A549 (cell line): ENCODE results near the gene NR1D1. TPM values are rescaled to one million over a fixed set of nuclear protein-coding genes. Genes with fewer than 3 reads are reported as not detected.
A peak's percentile ranks its signal among the peaks of the same experiment; 100 is the strongest.

ENCODE experiments used
- ATAC-seq, 2 experiments: fragments of 200-7000 bp in 1 of 2; fragments of >200 bp in 1 of 2; cut with Nextera tagmentation in 1 of 2; cut with Tn5 transposase in 1 of 2; 3 replicates each; pipeline versions ENCODE4 v1.8.0 to v1.9.1; 2018 to 2020; ENCODE audit warnings: mild to moderate bottlenecking in 1 of 2, moderate library complexity in 1 of 2
- CTCF ChIA-PET: fragments of 300-600 bp; sonication (Branson Sonifier 250); formaldehyde crosslinking; extraction: SDS; loops from one replicate; lab custom pipeline; 2021; ENCODE audit warnings: antibody characterized with exemption, inconsistent platforms; lab: Yijun Ruan, JAX
- POLR2A ChIA-PET: fragments of 350-600 bp; formaldehyde crosslinking; extraction: SDS; loops from one replicate; lab custom pipeline; 2021; ENCODE audit warnings: antibody characterized with exemption, inconsistent platforms; lab: Yijun Ruan, JAX
- DNase-seq, 2 experiments: peaks; one replicate each; pipeline versions ENCODE4 v3.0.0 to v3.0.0-alpha.2; 2011 to 2016; ENCODE audit warnings: low read depth in 1 of 2, low spot score in 1 of 2
- FAIRE-seq: peaks from 2 replicates; lab custom pipeline; 2011; peaks lifted over from hg19 to GRCh38; lab: Jason Lieb, UNC
- H3K27ac ChIP-seq, 2 experiments: fragments of >200 bp; sonication (Bioruptor Twin); formaldehyde crosslinking; 3 replicates each; pipeline ENCODE4 v1.5.1; 2016 to 2017
- H3K4me1 ChIP-seq: fragments of >200 bp; sonication (Bioruptor Twin); formaldehyde crosslinking; 3 replicates; pipeline ENCODE4 v1.6.1; 2016
- H3K4me2 ChIP-seq: fragments of >200 bp; sonication (Bioruptor Twin); formaldehyde crosslinking; 3 replicates; pipeline ENCODE4 v1.6.1; 2016
- H3K4me3 ChIP-seq: fragments of >200 bp; sonication (Bioruptor Twin); formaldehyde crosslinking; 3 replicates; pipeline ENCODE4 v1.5.1; 2016
- H3K9me3 ChIP-seq: fragments of >200 bp; sonication (Bioruptor Twin); formaldehyde crosslinking; 3 replicates; pipeline ENCODE4 v1.6.1; 2016
- EHMT2 ChIP-seq: fragments of 200-600 bp; sonication (generic); IDR thresholded peaks from 2 replicates; pipeline ENCODE4 v1.6.1; 2016; ENCODE audit warnings: antibody characterized with exemption, low read depth, mild to moderate bottlenecking, moderate library complexity
- FOSL2 ChIP-seq, 2 experiments: fragments of 450-650 bp in 1 of 2; fragments of >200 bp in 1 of 2; sonication (Bioruptor Twin) in 1 of 2; formaldehyde crosslinking; IDR thresholded peaks; 2 replicates each; pipeline versions ENCODE4 v1.5.0 to v1.6.1; 2016 to 2020; ENCODE audit warnings: mild to moderate bottlenecking in 1 of 2, moderate library complexity in 1 of 2
- HEYL ChIP-seq: fragments of 250-450 bp; sonication (Bioruptor Pico); IDR thresholded peaks from 2 replicates; pipeline ENCODE4 v1.8.0; 2021; ENCODE audit warnings: mild to moderate bottlenecking, moderate library complexity
- HOXB5 ChIP-seq: fragments of 250-450 bp; sonication (Bioruptor Pico); IDR thresholded peaks from 2 replicates; pipeline ENCODE4 v1.5.0; 2020; ENCODE audit warnings: mild to moderate bottlenecking, moderate library complexity
- KDM1A ChIP-seq: fragments of 200-600 bp; sonication (generic); IDR thresholded peaks from 2 replicates; pipeline ENCODE4 v1.6.1; 2016; ENCODE audit warnings: low read depth, mild to moderate bottlenecking
- KDM5A ChIP-seq: fragments of 200-600 bp; sonication (generic); IDR thresholded peaks from 2 replicates; pipeline ENCODE4 v1.6.1; 2016; ENCODE audit warnings: antibody characterized with exemption, mild to moderate bottlenecking
- MAZ ChIP-seq: fragments of 150-350 bp; IDR thresholded peaks from 2 replicates; pipeline ENCODE4 v1.6.1; 2014; ENCODE audit warnings: antibody characterized with exemption, low read depth, low read length, borderline replicate concordance
- NFE2L2 ChIP-seq: fragments of 150-350 bp; conservative IDR thresholded peaks from 2 replicates; pipeline ENCODE4 v1.6.1; 2014; ENCODE audit warnings: low read length
- NPAS2 ChIP-seq: fragments of 250-450 bp; sonication (Bioruptor Pico); IDR thresholded peaks from 2 replicates; pipeline ENCODE4 v1.8.0; 2022; ENCODE audit warnings: mild to moderate bottlenecking, moderate library complexity, borderline replicate concordance
- PHF8 ChIP-seq: fragments of 200-600 bp; sonication (generic); IDR thresholded peaks from 2 replicates; pipeline ENCODE4 v1.6.1; 2016; ENCODE audit warnings: low read depth, mild to moderate bottlenecking, antibody characterized with exemption, moderate library complexity, borderline replicate concordance
- RCOR1 ChIP-seq: fragments of 150-350 bp; IDR thresholded peaks from 2 replicates; pipeline ENCODE4 v1.6.1; 2014; ENCODE audit warnings: antibody characterized with exemption, low read length, low read depth
- RFX5 ChIP-seq: fragments of 450-650 bp; IDR thresholded peaks from 2 replicates; pipeline ENCODE4 v1.7.1; 2014; ENCODE audit warnings: antibody characterized with exemption, mild to moderate bottlenecking, moderate library complexity
- SMC3 ChIP-seq: fragments of >200 bp; sonication (Bioruptor Twin); formaldehyde crosslinking; IDR thresholded peaks from 3 replicates; pipeline ENCODE4 v1.6.1; 2018; ENCODE audit warnings: inconsistent platforms
- TFCP2L1 ChIP-seq: fragments of 250-450 bp; sonication (Bioruptor Pico); IDR thresholded peaks from 2 replicates; pipeline ENCODE4 v1.5.0; 2021; ENCODE audit warnings: mild to moderate bottlenecking
- ZFP36 ChIP-seq: fragments of 450-650 bp; IDR thresholded peaks from 2 replicates; pipeline ENCODE4 v1.6.1; 2014; ENCODE audit warnings: borderline replicate concordance; ENCODE audit not compliant: partially characterized antibody
- WGBS: methylation state at CpG from one replicate; pipeline ENCODE4 v1.1.6; 2017; ENCODE audit errors: missing lambda C conversion rate; 5-methylcytosine and 5-hydroxymethylcytosine counted together
- polyA plus RNA-seq, 4 experiments: library from polyadenylated mRNA; depleted of rRNA in 3 of 4; stranded (reverse); fragments of >200 nt; fragmentation: RNase III in 1 of 4; extraction: RNeasy Plus Mini Kit Qiagen cat#74134 plus additional on column Dnase treatment in 1 of 4; gene quantifications; 2 replicates in 3 of 4; 3 replicates in 1 of 4; pipeline ENCODE4 v1.2.3, GENCODE V29; 2011 to 2017
- TF ChIP-seq, protein P1 (sequence below): IDR thresholded peaks from 2 replicates; pipeline ENCODE4 v1.6.1; 2012; ENCODE audit warnings: low read depth, borderline replicate concordance
- TF ChIP-seq, protein P2 (sequence below): fragments of 250-450 bp; sonication (Bioruptor Pico); IDR thresholded peaks from 2 replicates; pipeline ENCODE4 v1.5.0; 2020; ENCODE audit warnings: low read depth, mild to moderate bottlenecking, moderate library complexity
- TF ChIP-seq, protein P3 (sequence below): fragments of >200 bp; sonication (Bioruptor Twin); formaldehyde crosslinking; IDR thresholded peaks from 3 replicates; pipeline ENCODE4 v1.5.1; 2016
- TF ChIP-seq, protein P4 (sequence below): fragments of 250-450 bp; sonication (Bioruptor Pico); IDR thresholded peaks from 2 replicates; pipeline ENCODE4 v1.5.0; 2021; ENCODE audit warnings: mild to moderate bottlenecking, moderate library complexity, borderline replicate concordance

NR1D1 gene
- polyA plus RNA-seq, 2 of the 4 experiments (the other 2 are of a cell fraction), result 1.2 to 4.4 TPM

DNA sequence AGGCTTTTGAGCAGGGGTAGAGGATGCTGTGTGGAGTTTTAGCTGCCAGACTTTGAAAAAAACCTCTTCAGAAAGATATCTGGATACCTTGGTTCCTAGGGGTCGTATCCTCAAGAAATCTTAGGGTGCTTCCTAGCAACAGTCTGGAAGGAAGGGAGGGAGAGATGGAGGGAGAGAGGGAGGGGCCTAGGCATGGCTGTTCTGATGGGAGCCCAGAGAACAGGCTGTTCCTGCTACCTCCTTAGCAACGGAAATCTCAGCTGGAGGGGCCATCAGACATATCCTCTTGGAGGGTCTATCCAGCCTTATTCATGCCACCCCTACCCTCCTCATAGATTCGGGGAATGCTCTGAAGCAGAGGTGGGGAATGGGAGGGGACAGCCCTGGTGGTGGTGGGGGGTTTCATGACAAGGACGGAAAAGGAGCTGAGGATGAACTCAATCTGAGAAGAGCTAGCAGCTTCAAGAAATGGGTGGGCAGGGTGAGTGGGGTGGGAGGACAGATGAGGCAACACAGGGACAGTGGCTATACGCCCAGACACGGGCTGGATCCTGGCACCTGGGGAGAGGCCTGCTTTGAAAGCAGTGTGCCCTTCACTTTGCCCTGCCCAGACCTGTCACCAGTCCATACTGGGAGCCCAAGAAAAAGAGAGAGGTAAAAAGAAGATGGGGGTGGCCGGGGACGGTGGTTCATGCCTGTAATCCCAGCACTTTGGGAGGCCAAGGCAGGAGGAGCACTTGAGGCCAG is 40.5 kb downstream of the NR1D1 start:
- 69% methylated on average over 8 of the region's 8 CpGs for WGBS
- POLR2A ChIA-PET, result interaction anchor here (0.7 to 1.1 kb wide), 2 partner anchors 12 to 80 kb away, joined by 3 read pairs; partner anchors contain the start of gene CASC3

DNA sequence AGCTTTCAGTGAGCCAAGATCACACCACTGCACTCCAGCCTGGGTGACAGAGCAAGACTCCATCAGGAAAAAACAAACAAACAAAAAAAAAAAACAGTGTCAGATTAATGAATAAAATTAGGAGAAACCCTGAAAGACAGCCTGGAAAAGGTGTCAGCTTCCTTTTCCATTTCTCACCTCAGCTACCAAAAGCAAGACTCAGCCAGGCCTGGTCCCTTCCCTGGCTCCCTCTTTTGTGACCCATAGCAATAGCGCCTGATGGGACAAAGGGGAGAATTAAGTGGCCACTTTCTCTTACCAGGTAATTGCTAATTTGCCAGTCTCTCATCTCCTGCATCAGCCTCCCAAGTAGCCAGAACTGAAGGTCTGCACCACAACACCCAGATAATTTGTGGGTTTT is 41.5 kb downstream of the NR1D1 start:
- 86% methylated on average over 1 of the region's 1 CpG for WGBS
- DNase-seq (no peak), ATAC-seq (no peak), FAIRE-seq (no peak)
- no peak overlapping the region for H3K27ac ChIP-seq
- H3K9me3 ChIP-seq, result no peaks in the 10 kb centered on the region
- POLR2A ChIA-PET, result interaction anchor here (0.5 kb wide), 1 partner anchor 207 kb away, joined by 3 read pairs; no protein-coding TSS in a partner anchor
- H3K4me1 ChIP-seq, result peaks cover 14% of the 10 kb centered on the region
- CTCF ChIA-PET, result interaction anchor here (0.6 to 34.4 kb wide), 12 partner anchors 13 to 754 kb away, joined by 3 to 919 read pairs (median 4); no protein-coding TSS in a partner anchor
- no peak overlapping the region for H3K4me3 ChIP-seq
- no peak for TF ChIP-seq MAZ
- TF ChIP-seq, protein P1, sequence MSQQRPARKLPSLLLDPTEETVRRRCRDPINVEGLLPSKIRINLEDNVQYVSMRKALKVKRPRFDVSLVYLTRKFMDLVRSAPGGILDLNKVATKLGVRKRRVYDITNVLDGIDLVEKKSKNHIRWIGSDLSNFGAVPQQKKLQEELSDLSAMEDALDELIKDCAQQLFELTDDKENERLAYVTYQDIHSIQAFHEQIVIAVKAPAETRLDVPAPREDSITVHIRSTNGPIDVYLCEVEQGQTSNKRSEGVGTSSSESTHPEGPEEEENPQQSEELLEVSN, result no peak
- TF ChIP-seq PHF8, result no peak
- no peak for TF ChIP-seq NFE2L2
- TF ChIP-seq HOXB5, result no peak
- no peak for TF ChIP-seq KDM1A
- no peak for TF ChIP-seq KDM5A
- TF ChIP-seq FOSL2 (IDR thresholded peaks at IDR 0.05), result no peak
- TF ChIP-seq FOSL2 (CRISPR knock-in tag; IDR thresholded peaks at IDR 0.05), result no peak
- no peak overlapping the region for H3K4me2 ChIP-seq

More for the DNA sequence above, 40.5 kb downstream of the NR1D1 start:
- FAIRE-seq, result no peak
- H3K27ac ChIP-seq, result 0 out of 6 replicates have a peak overlapping the region, but pooled peaks of 1 of the 2 experiments have one; percentile 3
- TF ChIP-seq ZFP36, result no peak
- TF ChIP-seq TFCP2L1, result no peak
- no peak for TF ChIP-seq NFE2L2
- CTCF ChIA-PET, result interaction anchor here (0.7 to 34.4 kb wide), 16 partner anchors 9 to 177 kb away, joined by 3 to 919 read pairs (median 5); partner anchors contain the start of gene CSF3
- H3K4me2 ChIP-seq, result no peak overlapping the region
- no peak for ATAC-seq
- DNase-seq, result no peak
- H3K9me3 ChIP-seq, result no peaks in the 10 kb centered on the region
- peaks cover 21% of the 10 kb centered on the region for H3K4me1 ChIP-seq
- no peak overlapping the region for H3K4me3 ChIP-seq

DNA sequence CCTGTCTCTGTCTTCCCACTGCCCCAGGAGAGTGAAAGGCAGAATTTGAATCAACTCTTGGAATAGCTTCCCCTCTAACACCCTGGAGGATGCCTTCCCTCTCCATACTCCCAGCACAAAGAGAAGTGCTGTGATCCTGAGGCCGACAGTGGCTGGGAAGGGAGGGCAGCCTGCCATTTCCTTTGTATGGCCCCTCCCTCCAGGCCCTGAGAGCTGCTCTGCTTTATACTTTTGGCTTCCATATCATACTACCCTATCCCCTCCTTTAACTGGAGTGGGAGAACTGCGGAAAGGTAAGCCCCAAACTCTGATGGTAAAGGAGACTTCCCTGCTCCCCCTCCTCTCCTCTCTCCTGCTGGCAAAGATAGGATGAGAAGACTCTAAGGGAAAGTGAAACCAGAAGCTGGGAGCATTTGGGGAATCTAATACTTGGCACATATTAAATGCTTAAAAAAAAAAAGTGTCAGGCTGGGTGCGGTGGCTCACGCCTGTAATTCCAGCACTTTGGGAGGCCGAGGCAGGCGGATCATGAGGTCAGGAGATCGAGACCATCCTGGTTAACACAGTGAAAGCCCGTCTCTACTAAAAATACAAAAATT is 42.1 kb downstream of the NR1D1 start:
- Histone ChIP-seq H3K4me1 (peaks cover 13% of the 10 kb centered on the region), H3K27ac (0 out of 6 replicates have a peak overlapping the region, but pooled peaks of 1 of the 2 experiments have one; percentile 4), H3K4me3 (no peak overlapping the region), H3K4me2 (no peak overlapping the region), H3K9me3 (no peaks in the 10 kb centered on the region)
- FAIRE-seq (no peak), ATAC-seq (no peak), DNase-seq (no peak)
- ChIA-PET CTCF (interaction anchor here (0.6 to 34.4 kb wide), 14 partner anchors 19 to 755 kb away, joined by 3 to 919 read pairs (median 4); partner anchors contain the start of gene PSMD3), POLR2A (interaction anchor here (0.5 kb wide), 1 partner anchor 208 kb away, joined by 3 read pairs; no protein-coding TSS in a partner anchor)
- no peak for TF ChIP-seq SMC3
- TF ChIP-seq KDM1A, result no peak
- TF ChIP-seq, protein P2, sequence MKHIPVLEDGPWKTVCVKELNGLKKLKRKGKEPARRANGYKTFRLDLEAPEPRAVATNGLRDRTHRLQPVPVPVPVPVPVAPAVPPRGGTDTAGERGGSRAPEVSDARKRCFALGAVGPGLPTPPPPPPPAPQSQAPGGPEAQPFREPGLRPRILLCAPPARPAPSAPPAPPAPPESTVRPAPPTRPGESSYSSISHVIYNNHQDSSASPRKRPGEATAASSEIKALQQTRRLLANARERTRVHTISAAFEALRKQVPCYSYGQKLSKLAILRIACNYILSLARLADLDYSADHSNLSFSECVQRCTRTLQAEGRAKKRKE (CRISPR knock-in tag), result no peak
- no peak for TF ChIP-seq MAZ
- WGBS, result 72% methylated on average over 8 of the region's 8 CpGs

DNA sequence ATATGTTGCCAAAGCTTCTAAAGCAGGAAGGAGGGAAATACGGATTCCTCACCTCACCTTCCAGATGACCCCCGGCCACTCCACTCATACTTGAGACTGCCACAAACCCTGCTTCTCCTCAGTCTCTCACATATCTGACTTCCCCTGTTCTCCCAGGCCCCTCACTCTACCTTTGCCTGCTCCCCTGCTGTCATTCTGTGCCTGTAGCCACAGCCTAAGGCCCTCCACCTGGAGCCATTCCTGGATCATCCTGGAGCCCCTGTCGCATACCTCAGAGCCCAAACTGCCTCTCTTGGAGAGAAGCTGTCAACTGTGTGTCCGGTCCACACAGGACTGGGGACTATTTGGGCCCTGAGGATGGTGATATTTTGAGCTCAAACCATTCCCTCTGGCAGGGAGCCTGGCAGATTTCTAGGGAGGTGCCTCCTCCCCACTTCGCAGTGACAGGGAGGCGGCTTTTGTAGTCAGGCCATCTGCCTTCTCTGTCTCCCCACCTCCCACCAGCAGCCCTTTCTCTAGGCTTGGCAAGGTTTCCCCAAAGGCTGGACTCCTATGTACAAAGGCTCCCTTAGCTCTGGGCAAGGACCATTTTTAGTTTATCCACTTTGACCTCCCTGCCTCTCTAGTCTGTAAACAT is 43.9 kb downstream of the NR1D1 start:
- ATAC-seq (no peak), FAIRE-seq (no peak), DNase-seq (no peak)
- Histone ChIP-seq H3K4me1 (peaks cover 12% of the 10 kb centered on the region), H3K4me3 (no peak overlapping the region), H3K27ac (no peak overlapping the region), H3K4me2 (no peak overlapping the region), H3K9me3 (no peaks in the 10 kb centered on the region)
- WGBS, result 73% methylated on average over 6 of the region's 6 CpGs
- CTCF ChIA-PET, result interaction anchor here (0.9 to 34.4 kb wide), 6 partner anchors 21 to 57 kb away, joined by 3 to 919 read pairs (median 20); no protein-coding TSS in a partner anchor
- POLR2A ChIA-PET, result no interaction called here
- TF ChIP-seq RCOR1, result no peak
- TF ChIP-seq, protein P3, sequence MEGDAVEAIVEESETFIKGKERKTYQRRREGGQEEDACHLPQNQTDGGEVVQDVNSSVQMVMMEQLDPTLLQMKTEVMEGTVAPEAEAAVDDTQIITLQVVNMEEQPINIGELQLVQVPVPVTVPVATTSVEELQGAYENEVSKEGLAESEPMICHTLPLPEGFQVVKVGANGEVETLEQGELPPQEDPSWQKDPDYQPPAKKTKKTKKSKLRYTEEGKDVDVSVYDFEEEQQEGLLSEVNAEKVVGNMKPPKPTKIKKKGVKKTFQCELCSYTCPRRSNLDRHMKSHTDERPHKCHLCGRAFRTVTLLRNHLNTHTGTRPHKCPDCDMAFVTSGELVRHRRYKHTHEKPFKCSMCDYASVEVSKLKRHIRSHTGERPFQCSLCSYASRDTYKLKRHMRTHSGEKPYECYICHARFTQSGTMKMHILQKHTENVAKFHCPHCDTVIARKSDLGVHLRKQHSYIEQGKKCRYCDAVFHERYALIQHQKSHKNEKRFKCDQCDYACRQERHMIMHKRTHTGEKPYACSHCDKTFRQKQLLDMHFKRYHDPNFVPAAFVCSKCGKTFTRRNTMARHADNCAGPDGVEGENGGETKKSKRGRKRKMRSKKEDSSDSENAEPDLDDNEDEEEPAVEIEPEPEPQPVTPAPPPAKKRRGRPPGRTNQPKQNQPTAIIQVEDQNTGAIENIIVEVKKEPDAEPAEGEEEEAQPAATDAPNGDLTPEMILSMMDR, result no peak
- TF ChIP-seq SMC3, result no peak
- no peak for TF ChIP-seq ZFP36
- TF ChIP-seq HEYL, result no peak
- no peak for TF ChIP-seq EHMT2
- no peak for TF ChIP-seq NPAS2 (CRISPR knock-in tag)
- TF ChIP-seq, protein P4, sequence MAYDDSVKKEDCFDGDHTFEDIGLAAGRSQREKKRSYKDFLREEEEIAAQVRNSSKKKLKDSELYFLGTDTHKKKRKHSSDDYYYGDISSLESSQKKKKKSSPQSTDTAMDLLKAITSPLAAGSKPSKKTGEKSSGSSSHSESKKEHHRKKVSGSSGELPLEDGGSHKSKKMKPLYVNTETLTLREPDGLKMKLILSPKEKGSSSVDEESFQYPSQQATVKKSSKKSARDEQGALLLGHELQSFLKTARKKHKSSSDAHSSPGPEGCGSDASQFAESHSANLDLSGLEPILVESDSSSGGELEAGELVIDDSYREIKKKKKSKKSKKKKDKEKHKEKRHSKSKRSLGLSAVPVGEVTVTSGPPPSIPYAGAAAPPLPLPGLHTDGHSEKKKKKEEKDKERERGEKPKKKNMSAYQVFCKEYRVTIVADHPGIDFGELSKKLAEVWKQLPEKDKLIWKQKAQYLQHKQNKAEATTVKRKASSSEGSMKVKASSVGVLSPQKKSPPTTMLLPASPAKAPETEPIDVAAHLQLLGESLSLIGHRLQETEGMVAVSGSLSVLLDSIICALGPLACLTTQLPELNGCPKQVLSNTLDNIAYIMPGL (CRISPR knock-in tag), result no peak
- no peak for TF ChIP-seq HOXB5
- TF ChIP-seq RFX5, result no peak
